ENCODE data around the gene AKT1. TPM values are rescaled to one million over a fixed set of nuclear protein-coding genes. Genes with fewer than 3 reads are reported as not detected.

The AKT1 gene
- total and polyA plus RNA-seq, 2 of the 13 experiments (the other 11 are each of a cell fraction or from before 2014, with no cell fraction given): 96.2 to 116 TPM

GRCh38 chr14:104726600-104727451 is 68.7 kb downstream of the AKT1 start:
- Histone ChIP-seq H3K9me3 (ENCODE audit: low read length) (no peaks in the 10 kb centered on the region), H4K20me1 (ENCODE audit: insufficient read depth, low read length) (no peaks in the 10 kb centered on the region), H3K79me2 (ENCODE audit: insufficient read depth, low read length) (no peaks in the 10 kb centered on the region), H3K9ac (ENCODE audit: insufficient read depth, low read depth, low read length) (peak overlapping the region; percentile 34; the same call in 1 of the 2 replicates), H3K4me1 (ENCODE audit: insufficient read depth, low read length) (peaks cover 69% of the 10 kb centered on the region), H3K27ac (ENCODE audit: extremely low read length, insufficient read depth, low read length) (peak overlapping the region; percentile 33), H2AFZ (ENCODE audit: low read length) (no peak overlapping the region), H3K4me2 (ENCODE audit: low read depth, low read length) (peak overlapping the region; percentile 96), H3K4me3 (replicated peaks in 1 of 3; ENCODE audit: insufficient read depth in 1 of 3, low read depth in 2 of 3, low read length in 3 of 3) (peak overlapping the region in 1 of 3 experiments; percentile 90; a peak in 2 of 6 replicates), H3K27me3 (ENCODE audit: control insufficient read depth in 1 of 2, insufficient read depth in 2 of 2, low read length in 2 of 2) (peaks cover 0 to 3% of the 10 kb centered on the region in 2 experiments; a peak in 1 of 5 replicates), H3K36me3 (replicated peaks in 1 of 2; ENCODE audit: control insufficient read depth in 1 of 2, insufficient read depth in 2 of 2, low read length in 2 of 2) (no peaks in the 10 kb centered on the region)
- intact Hi-C loops (cut with micrococcal nuclease; ENCODE audit: unreplicated experiment): loop anchor here (1.0 kb wide), 1 partner anchor 22 kb away; no protein-coding TSS in a partner anchor
- DNase-seq (ENCODE audit: low spot score) (peak; percentile 74), ATAC-seq (peak; percentile 58), FAIRE-seq (no peak)
- WGBS (ENCODE audit: low lambda C conversion rate): 5% methylated on average over 9 of the region's 21 CpGs
- BruUV-seq (replicated peaks): no TSS peak
- CTCF ChIA-PET (ENCODE audit: low intra/inter-chr PET ratio, low total read pairs): no interaction called here
- in situ Hi-C loops (cut with HindIII; ENCODE audit: extremely low pct_ligation_motif_present, low pct_unique_long_range_greater_than_20kb): no loop called here
- POLR2A ChIA-PET: interaction anchor here (0.7 to 3.3 kb wide), 7 partner anchors 9 to 138 kb away, joined by 3 to 18 read pairs (median 9); partner anchors contain the start of genes CEP170B and SIVA1
- no peak for TF ChIP-seq ZNF879 (CRISPR knock-in tag; IDR thresholded peaks at IDR 0.05)
- TF ChIP-seq ZFP36L1 (CRISPR knock-in tag; IDR thresholded peaks at IDR 0.05): no peak
- TF ChIP-seq PLRG1 (conservative IDR thresholded peaks at IDR 0.05): no peak
- peak; percentile 50; the same call in 1 of the 2 replicates for TF ChIP-seq HDAC1 (CRISPR knock-in tag; IDR thresholded peaks at IDR 0.05)
- TF ChIP-seq PTBP1 (IDR thresholded peaks at IDR 0.05; ENCODE audit: low read depth, low read length, poor library complexity, severe bottlenecking): no peak
- TF ChIP-seq KDM2A (CRISPR knock-in tag; IDR thresholded peaks at IDR 0.05; ENCODE audit: borderline replicate concordance, low read depth): peak; percentile 28; the same call in 1 of the 2 replicates
- TF ChIP-seq, protein P1, sequence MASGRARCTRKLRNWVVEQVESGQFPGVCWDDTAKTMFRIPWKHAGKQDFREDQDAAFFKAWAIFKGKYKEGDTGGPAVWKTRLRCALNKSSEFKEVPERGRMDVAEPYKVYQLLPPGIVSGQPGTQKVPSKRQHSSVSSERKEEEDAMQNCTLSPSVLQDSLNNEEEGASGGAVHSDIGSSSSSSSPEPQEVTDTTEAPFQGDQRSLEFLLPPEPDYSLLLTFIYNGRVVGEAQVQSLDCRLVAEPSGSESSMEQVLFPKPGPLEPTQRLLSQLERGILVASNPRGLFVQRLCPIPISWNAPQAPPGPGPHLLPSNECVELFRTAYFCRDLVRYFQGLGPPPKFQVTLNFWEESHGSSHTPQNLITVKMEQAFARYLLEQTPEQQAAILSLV (CRISPR knock-in tag; IDR thresholded peaks at IDR 0.05; ENCODE audit: borderline replicate concordance): no peak
- TF ChIP-seq ZNF124 (CRISPR knock-in tag; IDR thresholded peaks at IDR 0.05): no peak
- no peak for TF ChIP-seq SYNCRIP (IDR thresholded peaks at IDR 0.05; ENCODE audit: insufficient read depth, low read depth, low read length)
- TF ChIP-seq ISL2 (CRISPR knock-in tag; IDR thresholded peaks at IDR 0.05): 0 out of 2 replicates have a peak, but pooled peaks have one; percentile 41
- no peak for TF ChIP-seq THAP9 (CRISPR knock-in tag; IDR thresholded peaks at IDR 0.05; ENCODE audit: borderline replicate concordance)
- no peak for TF ChIP-seq ZNF839 (CRISPR knock-in tag; IDR thresholded peaks at IDR 0.05; ENCODE audit: borderline replicate concordance)
- TF ChIP-seq ZNF674 (CRISPR knock-in tag; IDR thresholded peaks at IDR 0.05; ENCODE audit: low read depth): no peak
- TF ChIP-seq TRIM24 (CRISPR knock-in tag; IDR thresholded peaks at IDR 0.05): no peak
- TF ChIP-seq ZNF44 (CRISPR knock-in tag; IDR thresholded peaks at IDR 0.05): no peak
- no peak for TF ChIP-seq ZNF660 (CRISPR knock-in tag; IDR thresholded peaks at IDR 0.05; ENCODE audit: borderline replicate concordance, low read depth)
- TF ChIP-seq SNAI1 (CRISPR knock-in tag; IDR thresholded peaks at IDR 0.05; ENCODE audit: borderline replicate concordance): no peak
- TF ChIP-seq BHLHE40 (IDR thresholded peaks at IDR 0.05; ENCODE audit: low read length): no peak
- TF ChIP-seq SMARCE1 (IDR thresholded peaks at IDR 0.05; ENCODE audit: borderline replicate concordance): no peak
- no peak for TF ChIP-seq SP140L (CRISPR knock-in tag; IDR thresholded peaks at IDR 0.05; ENCODE audit: borderline replicate concordance)
- peak; percentile 20; the same call in 1 of the 2 replicates for TF ChIP-seq FOSL2 (CRISPR knock-in tag; IDR thresholded peaks at IDR 0.05)
- TF ChIP-seq NFE2L1 (CRISPR knock-in tag; IDR thresholded peaks at IDR 0.05; ENCODE audit: borderline replicate concordance): no peak
